BLaER1 (cell line): Measurements from ENCODE around the gene SRP68.
A peak's percentile ranks its signal among the peaks of the same experiment; 100 is the strongest.

Experiments used
- H3K27ac ChIP-seq: shearing (Covaris generic); formaldehyde crosslinking; 2 replicates; pipeline ENCODE4 v1.8.1; 2022
- H3K27me3 ChIP-seq: shearing (Covaris generic); formaldehyde crosslinking; 2 replicates; pipeline ENCODE4 v1.8.1; 2022
- H3K36me3 ChIP-seq: shearing (Covaris generic); formaldehyde crosslinking; 2 replicates; pipeline ENCODE4 v1.8.1; 2022
- H3K4me1 ChIP-seq: shearing (Covaris generic); formaldehyde crosslinking; 2 replicates; pipeline ENCODE4 v1.8.1; 2022
- H3K4me2 ChIP-seq: shearing (Covaris generic); formaldehyde crosslinking; 2 replicates; pipeline ENCODE4 v1.8.1; 2022
- H3K4me3 ChIP-seq: shearing (Covaris generic); formaldehyde crosslinking; 2 replicates; pipeline ENCODE4 v1.8.1; 2022
- H3K9ac ChIP-seq: shearing (Covaris generic); formaldehyde crosslinking; 2 replicates; pipeline ENCODE4 v1.8.1; 2022
- H3K9me3 ChIP-seq: shearing (Covaris generic); formaldehyde crosslinking; 2 replicates; pipeline ENCODE4 v1.8.1; 2022
- H4K20me1 ChIP-seq: shearing (Covaris generic); formaldehyde crosslinking; 2 replicates; pipeline ENCODE4 v1.8.1; 2022
- Cebpa-rat ChIP-seq: shearing (Covaris generic); IDR thresholded peaks from 2 replicates; pipeline ENCODE4 v1.8.1; 2022

SRP68 gene

GRCh38 chr17:76009447-76009846, 62.9 kb downstream of the SRP68 start:
- peak overlapping the region; percentile 46; the same call in 1 of the 2 replicates for H3K4me2 ChIP-seq
- H3K27me3 ChIP-seq = no peaks in the 10 kb centered on the region
- TF ChIP-seq Cebpa-rat = no peak
- H3K4me3 ChIP-seq = no peak overlapping the region
- H4K20me1 ChIP-seq = no peaks in the 10 kb centered on the region
- H3K9me3 ChIP-seq = no peaks in the 10 kb centered on the region
- H3K9ac ChIP-seq = no peak overlapping the region
- peaks cover 58% of the 10 kb centered on the region for H3K4me1 ChIP-seq
- 0 out of 2 replicates have a peak, but pooled peaks cover 2% of the 10 kb centered on the region for H3K36me3 ChIP-seq
- peak overlapping the region; percentile 66 for H3K27ac ChIP-seq

GRCh38 chr17:76008630-76009425, 63.5 kb downstream of the SRP68 start:
- no peak overlapping the region for H3K4me2 ChIP-seq
- no peak overlapping the region for H3K4me3 ChIP-seq
- no peak overlapping the region for H3K9ac ChIP-seq
- TF ChIP-seq Cebpa-rat = no peak
- no peaks in the 10 kb centered on the region for H4K20me1 ChIP-seq
- H3K27ac ChIP-seq = 0 out of 2 replicates have a peak overlapping the region, but pooled peaks have one; percentile 22
- no peaks in the 10 kb centered on the region for H3K9me3 ChIP-seq
- 0 out of 2 replicates have a peak, but pooled peaks cover 7% of the 10 kb centered on the region for H3K36me3 ChIP-seq
- peaks cover 56% of the 10 kb centered on the region for H3K4me1 ChIP-seq
- H3K27me3 ChIP-seq = no peaks in the 10 kb centered on the region

DNA sequence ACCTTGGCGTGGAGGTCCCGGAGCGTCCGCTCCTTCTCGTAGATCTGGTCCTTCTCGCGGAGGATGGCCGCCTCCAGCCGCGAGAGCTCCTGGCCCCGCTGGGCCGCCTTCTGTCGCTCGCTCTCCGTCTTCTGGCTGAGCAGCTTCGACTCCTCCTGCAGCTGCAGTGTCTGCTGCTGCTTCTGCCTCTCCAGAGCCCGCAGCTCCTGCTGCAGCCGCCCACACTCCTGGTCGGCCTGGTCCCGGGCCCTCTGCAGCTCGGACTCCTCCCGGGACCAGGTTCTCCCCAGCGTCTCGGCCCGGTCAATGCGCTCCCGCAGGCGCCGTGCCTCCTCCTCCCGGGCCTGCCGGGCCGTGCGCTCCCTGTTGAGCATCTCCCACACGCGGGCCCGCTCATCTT, 64.1 kb downstream of the SRP68 start:
- H3K27me3 ChIP-seq = no peaks in the 10 kb centered on the region

DNA sequence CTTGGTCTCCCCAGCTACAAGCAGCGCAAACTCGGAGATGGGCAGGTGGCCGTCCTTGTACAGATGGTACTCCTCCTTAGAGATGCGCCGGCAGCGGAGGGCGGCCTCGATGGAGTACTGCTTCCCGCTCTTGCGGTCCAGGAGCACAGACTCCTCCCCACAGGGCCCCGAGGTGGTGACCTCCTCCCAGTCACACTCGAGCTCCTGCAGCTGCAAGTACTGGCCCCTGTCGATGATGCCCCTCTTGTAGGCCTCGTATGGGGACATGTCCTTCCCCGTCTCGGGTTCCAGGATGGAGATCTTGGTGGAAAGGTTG, 64.5 kb downstream of the SRP68 start:
- Histone ChIP-seq H3K27ac (peak overlapping the region; percentile 22; the same call in 1 of the 2 replicates), H3K9me3 (no peaks in the 10 kb centered on the region), H3K4me2 (no peak overlapping the region)

More for the DNA sequence above, 64.1 kb downstream of the SRP68 start:
- H3K27ac ChIP-seq = peak overlapping the region; percentile 22; the same call in 1 of the 2 replicates
- H3K9ac ChIP-seq = no peak overlapping the region
- no peaks in the 10 kb centered on the region for H3K9me3 ChIP-seq
- no peak overlapping the region for H3K4me2 ChIP-seq
- no peak for TF ChIP-seq Cebpa-rat
- H4K20me1 ChIP-seq = no peaks in the 10 kb centered on the region
- H3K4me3 ChIP-seq = no peak overlapping the region
- H3K4me1 ChIP-seq = peaks cover 55% of the 10 kb centered on the region
- H3K36me3 ChIP-seq = peaks cover 12% of the 10 kb centered on the region; the same call in 1 of the 2 replicates

DNA sequence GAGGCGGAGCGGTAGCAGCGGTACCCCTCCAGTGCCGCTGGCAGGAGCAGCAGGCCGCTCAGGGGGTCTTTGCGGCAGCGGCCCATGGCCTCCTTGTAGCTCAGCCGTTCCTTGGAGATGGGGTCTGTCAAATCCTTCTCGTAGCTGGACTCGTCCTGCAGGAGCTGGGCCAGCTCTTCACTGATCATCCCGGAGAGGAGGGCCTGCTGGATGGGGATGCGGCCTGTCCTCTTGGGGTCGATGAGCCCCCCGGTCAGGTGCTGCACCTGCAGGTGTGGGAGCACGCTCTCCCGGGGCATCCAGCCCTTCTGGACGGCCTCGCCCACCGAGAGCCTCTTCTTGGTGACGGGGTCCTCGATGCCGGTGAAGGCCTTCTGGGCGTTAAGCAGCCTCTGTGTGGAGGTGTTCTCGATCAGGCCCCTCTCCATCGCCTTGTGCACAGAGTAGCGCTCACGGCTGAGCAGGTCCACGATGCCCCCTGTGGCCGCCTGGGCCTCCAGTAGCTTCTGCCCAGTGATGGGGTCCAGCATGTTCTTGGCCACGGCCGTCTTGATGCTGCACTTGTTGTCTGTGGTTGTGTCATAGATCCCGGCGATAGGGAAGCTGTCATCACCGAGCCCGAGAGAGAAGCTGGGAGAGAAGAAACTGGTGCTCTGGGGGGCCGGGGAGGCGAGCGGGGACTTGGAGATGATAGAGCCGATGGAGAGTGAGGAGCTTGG, 65.0 kb downstream of the SRP68 start:
- 0 out of 2 replicates have a peak overlapping the region, but pooled peaks have one; percentile 74 for H3K9ac ChIP-seq
- no peaks in the 10 kb centered on the region for H4K20me1 ChIP-seq
- no peak for TF ChIP-seq Cebpa-rat
- peaks cover 55% of the 10 kb centered on the region for H3K4me1 ChIP-seq
- peaks cover 21% of the 10 kb centered on the region; the same call in 1 of the 2 replicates for H3K36me3 ChIP-seq
- no peak overlapping the region for H3K4me2 ChIP-seq
- peak overlapping the region; percentile 94 for H3K27ac ChIP-seq
- H3K9me3 ChIP-seq = no peaks in the 10 kb centered on the region
- H3K27me3 ChIP-seq = no peaks in the 10 kb centered on the region
- no peak overlapping the region for H3K4me3 ChIP-seq

More for the DNA sequence above, 64.5 kb downstream of the SRP68 start:
- TF ChIP-seq Cebpa-rat = no peak
- Histone ChIP-seq H4K20me1 (no peaks in the 10 kb centered on the region), H3K4me3 (no peak overlapping the region), H3K4me1 (peaks cover 55% of the 10 kb centered on the region), H3K9ac (no peak overlapping the region), H3K27me3 (no peaks in the 10 kb centered on the region), H3K36me3 (peaks cover 16% of the 10 kb centered on the region; the same call in 1 of the 2 replicates)

DNA sequence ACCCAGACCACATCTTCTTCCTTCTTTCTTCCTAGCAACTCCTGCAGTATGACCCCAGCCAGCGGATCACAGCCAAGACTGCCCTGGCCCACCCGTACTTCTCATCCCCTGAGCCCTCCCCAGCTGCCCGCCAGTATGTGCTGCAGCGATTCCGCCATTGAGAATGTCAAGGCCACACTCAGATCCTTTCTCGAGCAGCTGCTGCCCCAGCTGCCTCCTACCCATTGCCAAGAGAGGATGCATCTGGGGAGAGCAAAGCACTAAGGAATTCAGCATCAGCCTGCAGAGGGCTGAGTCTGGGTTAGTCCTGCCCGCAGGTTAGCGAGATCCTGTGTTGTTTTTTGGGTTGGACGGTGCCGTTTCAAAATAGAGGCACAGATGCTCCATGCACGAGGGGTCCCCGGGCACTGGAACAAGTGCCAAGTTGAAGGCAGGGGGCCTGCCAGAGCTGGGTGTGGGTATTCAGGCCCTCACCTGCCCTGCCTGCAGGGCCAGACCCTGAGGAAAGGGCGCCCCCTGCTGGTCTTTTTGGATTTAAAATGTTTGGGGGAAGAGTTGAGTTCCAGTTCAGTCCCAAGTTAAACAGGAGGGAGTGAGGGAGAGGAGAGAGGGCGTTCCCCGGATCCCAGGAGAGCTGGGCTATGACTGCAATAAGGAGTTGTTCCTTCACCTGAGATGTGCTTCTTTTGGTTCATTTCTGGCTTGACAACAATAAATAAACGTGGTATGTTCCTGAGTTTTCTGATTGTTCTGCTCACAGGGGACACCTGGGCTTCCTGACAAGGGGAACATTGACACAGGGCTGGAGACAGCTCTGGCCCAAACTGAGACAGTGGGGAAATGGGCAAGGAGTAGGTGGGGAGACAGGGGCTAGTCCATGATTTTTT, 66.8 kb downstream of the SRP68 start:
- Histone ChIP-seq H4K20me1 (no peaks in the 10 kb centered on the region), H3K36me3 (peaks cover 30% of the 10 kb centered on the region; the same call in 1 of the 2 replicates), H3K27ac (peak overlapping the region; percentile 94), H3K27me3 (no peaks in the 10 kb centered on the region), H3K4me2 (peak overlapping the region; percentile 78), H3K4me1 (peaks cover 47% of the 10 kb centered on the region), H3K4me3 (no peak overlapping the region), H3K9ac (peak overlapping the region; percentile 74), H3K9me3 (no peaks in the 10 kb centered on the region)
- no peak for TF ChIP-seq Cebpa-rat

DNA sequence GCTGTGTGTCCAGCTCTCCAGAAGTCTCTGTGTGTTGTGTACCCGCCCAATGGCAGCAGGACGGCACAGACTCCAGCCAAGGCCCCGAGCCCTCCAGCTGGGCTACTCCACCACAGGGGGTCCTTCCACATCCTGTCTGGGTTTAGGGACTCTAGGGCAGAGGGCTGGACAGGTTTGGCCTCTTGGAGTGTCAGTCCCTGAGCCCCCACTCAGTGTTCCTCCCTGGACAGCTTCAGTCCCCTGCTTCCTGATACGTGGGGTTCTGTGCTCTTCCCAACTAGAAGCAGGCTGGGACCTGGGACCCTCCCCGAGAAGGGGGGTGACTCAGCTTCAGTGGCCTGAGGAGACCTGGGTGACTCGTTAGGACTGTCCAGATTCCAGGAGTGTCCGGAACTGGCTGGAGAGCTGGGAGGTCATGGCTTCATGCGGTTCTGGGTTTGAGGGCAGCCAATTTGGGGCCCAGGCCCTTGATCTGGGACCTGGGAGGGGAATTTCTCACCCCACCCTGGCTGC, 67.5 kb downstream of the SRP68 start:
- no peak for TF ChIP-seq Cebpa-rat
- H3K4me1 ChIP-seq = peaks cover 47% of the 10 kb centered on the region
- H3K4me2 ChIP-seq = peak overlapping the region; percentile 78
- H3K27me3 ChIP-seq = no peaks in the 10 kb centered on the region
- no peaks in the 10 kb centered on the region for H4K20me1 ChIP-seq
- peak overlapping the region; percentile 94 for H3K27ac ChIP-seq
- H3K36me3 ChIP-seq = peaks cover 36% of the 10 kb centered on the region; the same call in 1 of the 2 replicates
- H3K9ac ChIP-seq = peak overlapping the region; percentile 74
- H3K9me3 ChIP-seq = no peaks in the 10 kb centered on the region
- no peak overlapping the region for H3K4me3 ChIP-seq

- no peak overlapping the region for H3K4me2 ChIP-seq
- H3K4me3 ChIP-seq = no peak overlapping the region
- no peak overlapping the region for H3K9ac ChIP-seq
- no peaks in the 10 kb centered on the region for H3K27me3 ChIP-seq
- peak overlapping the region; percentile 94; the same call in 1 of the 2 replicates for H3K27ac ChIP-seq
- TF ChIP-seq Cebpa-rat = no peak
- no peaks in the 10 kb centered on the region for H3K9me3 ChIP-seq
- peaks cover 39% of the 10 kb centered on the region for H3K4me1 ChIP-seq
- H4K20me1 ChIP-seq = no peaks in the 10 kb centered on the region
- H3K36me3 ChIP-seq = peaks cover 40% of the 10 kb centered on the region; the same call in 1 of the 2 replicates
These were observed 68.4 kb downstream of the SRP68 start for GRCh38 chr17:76003915-76004314.

GRCh38 chr17:76002100-76002499, 70.2 kb downstream of the SRP68 start:
- Histone ChIP-seq H3K4me2 (no peak overlapping the region), H3K27ac (no peak overlapping the region), H4K20me1 (no peaks in the 10 kb centered on the region), H3K9ac (0 out of 2 replicates have a peak overlapping the region, but pooled peaks have one; percentile 6), H3K9me3 (no peaks in the 10 kb centered on the region), H3K36me3 (peaks cover 40% of the 10 kb centered on the region; the same call in 1 of the 2 replicates), H3K4me3 (no peak overlapping the region), H3K27me3 (no peaks in the 10 kb centered on the region), H3K4me1 (peaks cover 51% of the 10 kb centered on the region)
- TF ChIP-seq Cebpa-rat = no peak
